ENCODE data around the gene ZNF385D.

The ZNF385D gene, protein sequence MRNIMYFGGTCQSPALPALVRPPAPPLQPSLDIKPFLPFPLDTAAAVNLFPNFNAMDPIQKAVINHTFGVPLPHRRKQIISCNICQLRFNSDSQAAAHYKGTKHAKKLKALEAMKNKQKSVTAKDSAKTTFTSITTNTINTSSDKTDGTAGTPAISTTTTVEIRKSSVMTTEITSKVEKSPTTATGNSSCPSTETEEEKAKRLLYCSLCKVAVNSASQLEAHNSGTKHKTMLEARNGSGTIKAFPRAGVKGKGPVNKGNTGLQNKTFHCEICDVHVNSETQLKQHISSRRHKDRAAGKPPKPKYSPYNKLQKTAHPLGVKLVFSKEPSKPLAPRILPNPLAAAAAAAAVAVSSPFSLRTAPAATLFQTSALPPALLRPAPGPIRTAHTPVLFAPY

DNA sequence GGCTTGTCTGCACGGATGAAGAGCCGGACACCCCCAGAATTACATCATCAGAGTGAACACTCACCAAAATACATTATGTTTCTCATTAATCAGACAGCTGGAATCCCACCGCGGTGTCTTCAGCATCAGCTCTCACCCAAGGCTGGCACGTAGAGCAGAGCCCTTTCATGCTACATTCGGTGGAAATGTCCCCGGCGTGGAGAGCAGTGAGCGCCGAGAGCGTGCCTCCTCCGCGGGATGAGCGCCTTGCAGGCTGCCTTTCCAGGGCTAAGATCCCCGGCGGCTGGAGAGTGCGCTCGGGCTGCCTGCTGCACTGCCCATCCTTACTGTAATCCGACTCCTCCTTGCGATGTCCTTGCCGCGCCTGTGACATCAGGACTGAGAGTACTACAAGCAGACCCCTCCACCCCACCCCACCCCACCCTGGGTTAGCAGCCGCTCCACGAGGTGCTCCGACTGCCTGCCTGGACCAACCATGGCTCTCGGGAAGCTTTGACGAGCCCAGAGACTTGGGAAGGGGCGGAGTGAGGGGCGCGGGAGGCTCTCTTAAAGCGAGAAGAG is at the start of gene ZNF385D:
Gene ZNF385D, minus strand, starts transcription at position 380 of the 561 bp plus-strand sequence. Its CDS starts 294 bp downstream, at position 86.
- no peak for DNase-seq (ENCODE audit: low read depth, low spot score)

GRCh38 chr3:21798356-21799088 is 47.5 kb upstream of the ZNF385D start:
- DNase-seq (ENCODE audit: low read depth, low spot score), result no peak

DNA sequence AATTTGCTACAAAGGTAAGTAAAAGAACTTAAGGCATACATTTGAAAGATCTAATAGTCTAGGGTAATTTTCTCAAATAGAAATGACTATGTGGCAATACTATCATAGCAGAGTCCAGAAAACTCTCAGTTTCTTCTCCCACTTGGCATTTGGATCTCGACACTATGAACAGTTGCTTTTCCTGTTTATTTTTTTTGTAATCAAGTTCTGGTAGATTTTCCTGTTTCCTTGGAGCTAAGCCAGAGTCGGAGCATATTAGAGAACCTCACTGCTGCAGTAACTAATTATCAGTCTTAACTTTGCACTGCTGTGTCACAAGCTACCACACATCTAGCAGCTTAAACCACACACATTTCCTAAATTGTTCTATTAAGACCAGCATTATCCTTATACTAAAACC is 44.9 kb upstream of the ZNF385D start:
- no peak for DNase-seq (ENCODE audit: low read depth, low spot score)

DNA sequence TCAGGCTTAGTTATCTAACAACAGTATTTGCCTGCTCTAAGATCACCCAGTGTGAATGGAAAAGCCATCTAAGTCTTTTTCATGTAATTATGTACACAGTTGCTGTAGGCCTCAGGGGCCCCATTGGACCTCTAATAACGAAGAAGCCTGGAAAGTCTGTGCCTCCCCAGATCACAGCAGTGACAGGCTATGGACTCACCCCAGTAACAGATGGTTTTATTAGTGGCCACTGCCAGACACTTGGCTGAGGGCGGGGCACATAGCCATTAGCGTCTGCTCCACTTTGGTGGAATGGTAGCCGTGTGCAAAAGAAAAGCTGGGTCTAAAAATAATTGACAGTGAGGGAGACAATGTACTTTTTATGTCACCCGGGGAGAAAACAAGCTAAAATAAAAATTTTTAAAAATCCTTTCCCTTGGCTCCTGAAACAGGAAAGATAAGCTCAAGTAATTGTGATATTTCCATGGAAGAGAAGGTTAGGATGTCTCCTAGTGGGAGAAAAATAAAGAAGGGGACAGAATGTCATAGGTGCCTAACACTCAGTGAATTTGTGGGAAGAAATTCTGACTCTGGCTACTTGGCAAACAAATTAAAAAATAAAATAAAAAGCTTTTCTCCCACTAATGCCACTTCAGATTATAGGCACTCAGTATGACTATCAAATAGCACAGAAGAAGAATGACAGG is 44.3 kb upstream of the ZNF385D start:
- no peak for DNase-seq (ENCODE audit: low read depth, low spot score)

DNA sequence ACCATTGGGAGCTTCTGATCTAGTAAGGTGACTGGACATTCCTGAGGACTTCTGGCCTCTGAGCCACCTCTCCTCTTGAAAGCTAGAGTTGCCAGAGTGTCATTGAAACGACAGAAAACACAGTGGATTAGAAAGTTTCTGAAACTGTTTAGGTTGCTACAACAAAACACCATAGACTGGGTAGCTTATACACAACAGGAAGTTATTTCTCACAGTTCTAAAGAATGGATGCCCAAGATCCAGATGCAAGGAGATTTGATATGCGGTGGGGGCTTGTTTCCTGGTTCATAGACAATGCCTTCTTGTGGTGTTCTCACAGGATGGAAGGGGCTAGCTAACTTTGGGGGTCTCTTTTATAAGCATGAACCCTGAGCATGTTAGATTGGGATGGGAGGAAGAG is 43.3 kb upstream of the ZNF385D start:
- no peak for DNase-seq (ENCODE audit: low read depth, low spot score)

GRCh38 chr3:21792176-21792575 is 41.2 kb upstream of the ZNF385D start:
- no peak for DNase-seq (ENCODE audit: low read depth, low spot score)

- no peak for DNase-seq (ENCODE audit: low read depth, low spot score)
Observed at GRCh38 chr3:21791356-21791755, 40.3 kb upstream of the ZNF385D start.

DNA sequence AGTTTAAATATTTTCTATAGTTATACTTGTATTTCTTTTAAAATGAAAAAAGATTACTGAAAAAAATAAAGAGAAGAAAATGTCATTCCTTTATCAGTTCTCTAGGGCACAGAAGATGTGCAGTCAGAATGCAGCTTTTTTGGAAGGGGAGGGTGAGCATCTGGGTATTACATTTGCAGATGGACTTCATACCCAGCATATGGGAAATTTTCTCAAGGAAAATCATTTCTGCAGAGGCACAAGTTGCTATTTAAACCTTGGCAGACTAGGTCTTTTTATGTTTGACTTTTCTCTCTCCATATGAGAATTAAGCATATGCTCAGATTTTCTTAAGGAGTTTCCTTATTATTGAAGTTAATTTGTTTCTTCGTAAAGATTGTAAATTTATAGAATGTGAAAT is 39.5 kb upstream of the ZNF385D start:
- DNase-seq (ENCODE audit: low read depth, low spot score), result no peak

DNA sequence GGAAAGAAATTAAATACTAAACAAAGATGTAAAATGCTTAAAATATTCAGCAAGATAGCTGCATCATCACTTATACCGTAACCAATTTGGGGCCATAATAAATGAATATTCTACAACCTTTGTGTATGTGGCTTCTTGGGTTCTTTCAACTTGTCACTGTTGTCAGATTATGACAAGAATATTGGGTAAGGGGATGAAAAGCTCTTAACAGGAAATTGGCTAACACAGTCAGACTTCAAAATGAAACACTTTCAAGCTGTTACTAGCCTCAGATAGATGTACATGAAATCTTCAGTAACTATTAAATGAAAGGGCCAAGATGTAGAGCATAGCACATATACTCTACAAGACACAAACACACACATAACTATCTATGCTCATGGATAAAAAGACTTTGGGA is 38.7 kb upstream of the ZNF385D start:
- DNase-seq (ENCODE audit: low read depth, low spot score), result no peak

DNA sequence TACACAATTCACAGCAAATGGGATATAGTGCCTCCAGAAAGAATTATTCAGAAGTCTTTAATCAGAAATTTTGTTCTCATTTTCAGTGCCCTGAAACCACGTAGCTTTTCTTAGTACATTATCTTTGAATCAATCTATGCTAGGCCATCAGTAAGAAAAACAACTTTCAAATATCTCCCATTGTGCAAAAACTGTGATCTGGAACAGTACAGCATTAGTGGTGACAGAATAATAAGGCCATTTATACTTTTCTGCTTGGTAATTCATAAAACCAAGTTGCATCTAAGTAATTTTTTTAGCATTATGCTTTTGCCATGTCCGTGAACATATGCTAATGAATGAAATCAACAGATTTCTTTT is 35.4 kb upstream of the ZNF385D start:
- DNase-seq (ENCODE audit: low read depth, low spot score), result no peak

GRCh38 chr3:21785765-21786437 is 34.9 kb upstream of the ZNF385D start:
- no peak for DNase-seq (ENCODE audit: low read depth, low spot score)

- DNase-seq (ENCODE audit: low read depth, low spot score), result no peak
Observed at GRCh38 chr3:21783839-21784238, 32.8 kb upstream of the ZNF385D start.

GRCh38 chr3:21781355-21781754 is 30.3 kb upstream of the ZNF385D start:
- DNase-seq (ENCODE audit: low read depth, low spot score), result no peak

GRCh38 chr3:21779909-21780308 is 28.9 kb upstream of the ZNF385D start:
- DNase-seq (ENCODE audit: low read depth, low spot score), result no peak

DNA sequence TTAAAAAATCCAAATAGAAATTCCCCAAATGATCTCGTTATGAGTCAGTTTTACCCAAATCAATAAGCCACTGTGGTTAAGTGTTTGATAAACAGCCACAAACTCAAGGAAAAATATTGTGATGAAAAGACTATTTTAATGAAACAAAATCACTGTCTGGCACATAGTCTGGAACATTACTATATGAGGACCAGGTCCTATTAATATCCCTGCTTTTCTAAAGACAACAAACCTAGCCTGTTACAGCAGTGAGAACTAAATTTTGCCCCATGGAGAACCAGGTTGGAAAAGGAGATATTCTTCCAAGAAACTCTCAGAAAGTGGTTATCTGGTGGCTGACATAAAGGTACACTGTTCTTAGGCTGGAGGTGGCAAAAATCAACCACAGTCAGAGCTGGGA is 27.7 kb upstream of the ZNF385D start:
- no peak for DNase-seq (ENCODE audit: low read depth, low spot score)

DNA sequence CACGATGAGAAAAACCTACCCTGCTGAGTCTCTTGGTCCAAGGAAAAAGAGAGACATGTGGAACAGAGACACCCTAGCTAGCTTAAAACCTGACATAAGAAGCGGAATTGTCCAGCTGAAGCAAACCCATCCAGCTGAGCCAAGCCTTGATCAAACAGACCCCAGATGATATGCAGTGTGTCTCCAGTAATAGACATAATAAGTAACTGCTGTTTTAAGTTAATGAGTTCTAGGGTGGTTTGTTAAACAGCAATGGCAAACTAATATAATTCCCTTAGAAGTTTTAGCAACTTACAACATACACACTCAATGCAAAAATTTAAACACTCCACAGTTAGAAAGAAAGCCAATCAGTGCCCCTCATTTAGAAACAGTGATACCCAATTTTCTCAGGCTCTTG is 26.8 kb upstream of the ZNF385D start:
- DNase-seq (ENCODE audit: low read depth, low spot score), result no peak

DNA sequence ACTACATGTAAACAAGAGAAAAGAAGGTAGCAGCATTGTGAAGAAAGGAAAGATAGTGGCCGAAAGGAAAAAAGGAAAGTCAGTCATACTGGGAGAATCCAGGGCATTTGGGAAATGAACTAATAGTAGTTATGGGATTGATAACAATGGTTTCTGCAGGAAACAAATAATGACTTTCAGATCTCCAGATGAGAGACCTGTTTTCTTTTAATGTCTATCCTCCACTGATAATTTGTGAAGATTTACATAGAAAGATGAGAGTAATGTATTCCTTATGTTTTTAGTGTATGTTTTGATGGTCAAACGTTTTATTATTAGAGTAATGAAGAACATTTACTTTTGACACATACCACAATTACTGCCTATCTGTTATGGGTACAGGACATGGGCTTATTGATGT is 15.0 kb upstream of the ZNF385D start:
- DNase-seq (ENCODE audit: low read depth, low spot score), result no peak

GRCh38 chr3:21755896-21756295 is 4.9 kb upstream of the ZNF385D start:
- DNase-seq (ENCODE audit: low read depth, low spot score), result no peak

DNA sequence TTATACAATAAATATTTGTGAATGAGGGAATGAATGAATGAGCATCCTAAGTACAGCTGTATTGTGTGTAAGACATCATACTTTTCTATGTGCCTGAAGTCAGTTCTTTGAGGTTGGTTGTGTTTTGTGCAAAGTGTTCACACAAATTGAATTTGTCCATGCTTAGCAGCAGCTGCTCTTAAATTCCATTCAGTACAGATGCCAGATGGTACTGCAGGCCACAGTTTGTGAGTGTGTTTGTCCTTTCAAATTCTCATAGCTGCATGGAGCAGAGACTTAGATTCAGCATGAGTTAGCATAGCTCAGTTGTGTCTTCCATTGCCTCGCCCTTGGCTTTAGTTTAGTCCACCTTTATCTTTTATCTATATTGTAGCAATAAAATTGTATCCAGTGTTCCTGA is 3.8 kb upstream of the ZNF385D start:
- no peak for DNase-seq (ENCODE audit: low read depth, low spot score)

DNA sequence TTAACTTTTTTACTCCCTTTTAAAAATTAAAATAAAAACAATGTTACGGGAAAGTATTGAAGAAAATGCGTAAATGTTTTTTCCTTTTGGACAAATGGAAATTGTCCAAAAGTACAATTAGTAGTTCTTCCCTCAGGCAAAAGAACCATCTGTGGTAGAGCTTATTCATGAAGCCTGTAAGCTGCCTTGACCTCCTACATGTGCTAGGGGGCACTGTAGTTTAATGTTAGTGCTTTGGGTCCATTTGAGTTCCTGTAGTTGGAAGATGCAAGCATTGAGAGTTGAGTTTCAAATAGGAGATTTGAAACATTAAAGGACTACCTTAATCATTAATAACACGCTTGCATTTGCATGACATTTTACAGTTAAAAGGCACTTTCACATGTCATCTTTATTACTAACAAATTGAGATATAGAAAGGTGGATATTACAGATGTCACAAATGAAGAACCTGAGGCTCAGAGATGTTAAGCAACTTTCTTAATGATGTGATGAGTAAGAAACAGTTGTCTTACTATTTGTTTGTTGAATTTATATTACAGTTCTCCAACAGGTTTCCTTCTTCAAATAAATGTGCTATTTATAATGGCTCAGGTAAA is 1.8 kb upstream of the ZNF385D start:
- DNase-seq (ENCODE audit: low read depth, low spot score), result no peak

GRCh38 chr3:21751886-21752285 is 876 bp upstream of the ZNF385D start:
- no peak for DNase-seq (ENCODE audit: low read depth, low spot score)

Measured in activated CD4-positive, CD25-positive, alpha-beta regulatory T cell treated with anti-CD3 and anti-CD28 coated beads, Interleukin-2, amount 50 U/mL, for 16 hours (primary cell).